HG03565 (cell line): ENCODE results near the gene IFIT1B.
"Not testable (repeated sequence)": the region's sequence is repeated elsewhere in the genome, so short reads cannot be mapped to it uniquely, and the experiment has no call there.

Experiments used
- ATAC-seq: cut with Tn5 transposase; IDR thresholded peaks from one replicate; pipeline ENCODE4 v1.9.1; 2021; ENCODE audit warnings: mild to moderate bottlenecking, moderate library complexity; ENCODE audit not compliant: unreplicated experiment

IFIT1B gene

DNA sequence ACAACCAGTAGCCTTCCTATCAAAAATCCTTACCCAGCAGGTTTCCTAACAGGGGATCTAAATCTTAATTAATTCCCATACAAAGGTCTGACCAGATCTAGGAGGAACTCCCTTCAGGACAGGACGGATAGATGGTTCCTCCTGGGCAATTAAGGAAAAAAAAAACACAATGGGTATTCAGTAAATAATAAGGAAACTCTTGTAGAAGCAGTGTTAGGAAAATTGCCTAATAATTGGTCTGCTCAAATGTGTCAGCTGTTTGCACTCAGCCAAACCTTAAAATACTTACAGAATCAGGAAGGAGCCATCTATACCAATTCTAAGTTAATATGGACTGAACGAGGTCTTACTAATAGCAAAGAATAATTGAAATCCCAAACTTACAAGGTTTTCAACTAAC is 33.3 kb downstream of the IFIT1B start:
- ATAC-seq: not testable (repeated sequence)

DNA sequence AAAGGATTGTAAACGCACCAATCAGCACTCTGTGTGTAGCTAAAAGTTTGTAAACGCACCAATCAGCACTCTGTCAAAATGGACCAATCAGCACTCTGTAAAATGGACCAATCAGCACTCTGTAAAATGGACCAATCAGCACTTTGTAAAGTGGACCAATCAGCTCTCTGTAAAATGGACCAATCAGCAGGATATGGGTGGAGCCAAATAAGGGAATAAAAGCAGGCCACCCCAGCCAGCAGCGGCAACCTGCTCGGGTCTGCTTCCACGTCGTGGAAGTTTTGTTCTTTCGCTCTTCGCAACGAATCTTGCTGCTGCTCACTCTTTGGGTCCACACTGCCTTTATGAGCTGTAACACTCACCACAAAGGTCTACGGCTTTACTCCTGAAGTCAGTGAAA is 34.4 kb downstream of the IFIT1B start:
- not testable (repeated sequence) for ATAC-seq

DNA sequence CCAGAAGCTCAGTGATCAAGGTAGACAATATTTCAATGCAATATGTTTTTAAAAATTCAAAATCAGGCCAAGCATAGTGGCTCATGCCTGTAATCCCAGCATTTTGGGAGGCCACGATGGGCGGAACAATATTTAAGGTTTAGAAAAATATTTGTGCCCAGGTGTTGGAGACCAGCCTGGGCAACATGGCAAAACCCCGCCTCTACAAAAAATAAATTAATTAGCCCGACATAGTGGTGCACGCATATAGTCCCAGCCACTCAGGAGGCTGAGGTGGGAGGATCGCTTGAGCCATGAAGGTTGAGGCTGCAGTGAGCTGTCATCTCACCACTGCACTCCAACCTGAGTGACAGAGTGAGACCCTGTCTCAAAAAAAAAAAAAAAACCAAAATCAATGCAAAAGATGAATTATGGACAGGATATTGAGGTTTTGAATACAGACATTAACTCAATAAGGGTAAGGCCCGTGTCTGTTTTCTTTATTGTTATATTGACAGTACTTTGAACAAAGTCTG is 35.6 kb downstream of the IFIT1B start:
- ATAC-seq: no peak

DNA sequence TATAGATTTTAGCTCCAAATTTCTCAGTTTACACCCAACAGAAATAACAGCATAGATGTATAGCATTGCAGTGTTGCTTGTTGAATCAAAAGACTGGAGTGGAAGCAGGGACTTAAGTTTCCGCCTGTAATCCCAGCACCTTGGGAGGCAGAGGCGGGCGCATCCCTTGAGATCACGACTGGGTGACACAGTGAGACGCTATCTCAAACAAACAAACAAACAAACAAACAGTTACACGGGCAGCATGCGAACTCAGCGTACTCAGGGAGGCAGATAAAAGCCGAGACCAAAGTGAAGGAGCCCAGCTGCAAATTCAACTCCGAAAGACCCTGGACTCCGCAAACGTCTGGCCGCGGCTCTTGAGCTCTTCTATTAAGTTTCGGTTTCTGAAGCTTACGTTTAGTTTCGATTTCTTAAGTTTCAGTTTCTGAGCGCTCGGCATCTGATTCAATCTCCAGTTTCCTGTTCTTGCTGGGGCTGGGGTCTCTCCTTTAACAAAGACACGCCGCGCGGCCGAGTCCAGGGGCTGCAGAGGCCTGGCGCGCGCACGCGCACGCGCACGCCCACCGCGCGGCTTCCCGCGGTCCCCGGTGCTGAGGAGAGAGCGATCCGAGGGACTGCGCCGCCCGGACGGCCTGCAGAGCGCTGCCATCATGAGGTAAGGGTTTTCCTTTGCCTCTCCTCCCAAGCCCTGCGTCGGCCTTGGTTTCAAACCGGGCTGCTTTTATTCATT is 36.5 kb downstream of the IFIT1B start, which contains the start of gene IFIT5:
Gene IFIT5 (plus strand): TSS at position 423 of the 733 bp plus-strand sequence. CDS start 231 bp downstream, at position 654.
- peak; percentile 69 for ATAC-seq

DNA sequence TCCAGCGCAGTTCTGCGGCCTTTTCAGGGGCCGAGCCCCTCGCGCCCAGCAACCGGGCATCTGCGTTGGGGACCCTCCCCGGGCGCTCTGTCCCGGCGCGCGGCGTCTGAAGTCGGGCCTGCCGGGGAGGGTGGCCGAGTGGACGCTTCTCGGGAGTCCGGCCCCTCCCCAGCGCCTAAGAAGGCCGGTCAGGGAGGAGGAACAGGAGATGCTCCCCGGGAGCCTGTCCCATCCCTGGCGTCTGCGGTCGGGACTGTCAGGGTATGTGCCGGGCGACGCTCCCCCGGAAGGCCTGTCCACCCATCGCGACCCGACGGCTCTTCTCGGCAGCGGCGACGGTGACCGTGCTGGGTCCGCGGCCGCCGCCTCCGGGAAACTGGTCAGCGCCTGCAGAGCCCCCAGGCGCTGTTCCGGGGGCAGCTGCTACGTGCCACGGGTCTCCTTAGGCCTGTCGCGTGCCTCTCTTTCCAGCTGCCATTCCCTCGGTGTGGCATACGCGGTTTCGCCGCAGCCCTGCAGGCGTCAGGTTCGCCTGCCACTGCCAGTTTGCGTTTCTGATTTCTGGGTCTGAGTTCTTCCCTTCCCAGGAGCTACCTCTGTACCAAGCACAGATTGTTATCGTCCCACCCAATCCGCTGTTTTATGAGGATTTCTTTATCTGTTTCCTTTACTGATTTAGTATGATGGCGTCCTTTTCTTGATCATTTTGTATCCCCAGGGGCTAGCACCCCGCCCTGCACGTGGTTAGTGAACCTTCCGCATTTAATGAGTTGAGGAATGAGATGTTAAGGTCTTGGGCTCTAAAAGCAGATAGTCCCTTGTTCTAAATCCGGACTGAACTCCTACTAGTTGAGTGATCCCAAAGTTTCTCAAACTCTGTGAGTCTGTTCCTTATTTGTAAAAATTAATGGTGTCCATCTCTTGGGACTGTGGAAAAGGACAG is 37.3 kb downstream of the IFIT1B start:
- peak; percentile 23 for ATAC-seq

DNA sequence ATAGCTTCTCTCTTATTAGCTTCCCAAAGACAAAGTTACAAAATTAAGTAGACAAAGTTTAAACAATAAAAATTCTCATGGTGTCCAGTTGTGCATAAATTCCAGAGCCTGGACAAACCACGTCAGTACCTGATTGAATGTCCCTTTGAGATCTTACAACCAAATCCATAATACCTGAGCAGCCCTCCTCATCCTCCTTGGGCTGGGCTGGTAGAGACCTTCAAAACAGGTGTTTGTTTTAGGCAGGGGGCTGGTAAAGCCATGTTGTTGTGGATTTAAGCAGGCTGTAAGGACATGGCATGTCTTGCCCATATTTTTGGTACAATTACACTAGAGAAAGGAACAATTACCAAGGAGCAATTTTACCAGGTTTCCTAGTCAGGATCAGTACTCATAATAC is 38.6 kb downstream of the IFIT1B start:
- ATAC-seq: no peak

DNA sequence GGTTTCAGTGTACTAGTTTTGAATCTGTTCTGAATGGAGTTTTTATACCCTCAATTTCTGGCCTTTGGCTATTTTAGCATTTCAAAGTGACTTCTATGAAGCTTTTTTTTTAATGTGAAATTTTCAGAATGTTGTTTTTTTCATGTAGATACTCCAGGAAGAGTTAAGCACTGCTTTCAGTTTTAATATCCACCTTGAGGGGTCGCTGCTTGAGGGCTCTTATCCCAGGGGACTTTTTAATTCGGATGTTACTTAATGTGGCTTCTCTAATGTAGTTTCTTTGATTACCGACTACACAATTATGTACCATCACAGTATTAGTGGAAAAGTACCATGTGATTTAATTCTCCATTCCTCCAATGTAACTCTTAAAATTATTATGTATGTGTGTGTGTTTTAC is 41.7 kb downstream of the IFIT1B start:
- ATAC-seq: no peak

DNA sequence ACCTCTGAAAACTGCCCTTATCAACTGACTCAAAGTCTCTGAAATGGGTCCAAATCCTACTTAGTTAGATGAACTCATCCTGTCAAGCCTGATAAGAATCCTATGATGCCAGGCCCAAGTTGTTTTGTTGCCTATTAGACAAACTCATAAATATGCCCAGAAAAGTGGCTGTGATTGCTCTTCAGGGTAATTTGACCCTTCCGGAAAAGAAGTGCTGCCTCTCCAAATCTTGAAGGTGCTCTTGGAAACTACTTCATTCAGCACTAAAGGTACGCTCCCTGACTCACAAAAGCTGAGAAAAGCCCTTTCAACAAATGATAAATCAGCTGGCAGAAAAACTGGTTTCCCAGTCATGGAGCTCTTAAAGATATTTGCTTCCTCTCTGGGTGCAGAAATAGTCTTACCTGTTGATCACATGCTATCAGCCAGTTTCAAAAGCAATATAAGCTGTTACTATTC is 43.2 kb downstream of the IFIT1B start:
- no peak for ATAC-seq

DNA sequence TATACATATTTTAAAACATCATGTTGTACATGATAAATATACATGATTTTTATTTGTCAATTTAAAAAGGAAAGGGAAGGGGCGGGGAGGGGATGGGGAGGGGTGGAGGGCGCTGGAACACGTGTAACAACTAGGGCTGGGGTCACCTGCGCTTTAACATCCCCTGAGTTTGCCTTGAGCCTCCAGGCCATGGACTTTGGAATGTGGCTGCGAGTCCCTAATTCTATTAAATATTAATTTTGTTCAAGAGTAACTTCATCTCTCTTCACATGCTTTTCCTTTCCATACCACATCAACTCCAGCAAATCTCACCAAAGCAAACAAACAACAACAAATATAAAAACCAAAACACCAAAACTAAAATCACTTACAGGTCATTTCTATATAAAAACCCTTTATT is 47.1 kb downstream of the IFIT1B start:
- ATAC-seq: no peak

DNA sequence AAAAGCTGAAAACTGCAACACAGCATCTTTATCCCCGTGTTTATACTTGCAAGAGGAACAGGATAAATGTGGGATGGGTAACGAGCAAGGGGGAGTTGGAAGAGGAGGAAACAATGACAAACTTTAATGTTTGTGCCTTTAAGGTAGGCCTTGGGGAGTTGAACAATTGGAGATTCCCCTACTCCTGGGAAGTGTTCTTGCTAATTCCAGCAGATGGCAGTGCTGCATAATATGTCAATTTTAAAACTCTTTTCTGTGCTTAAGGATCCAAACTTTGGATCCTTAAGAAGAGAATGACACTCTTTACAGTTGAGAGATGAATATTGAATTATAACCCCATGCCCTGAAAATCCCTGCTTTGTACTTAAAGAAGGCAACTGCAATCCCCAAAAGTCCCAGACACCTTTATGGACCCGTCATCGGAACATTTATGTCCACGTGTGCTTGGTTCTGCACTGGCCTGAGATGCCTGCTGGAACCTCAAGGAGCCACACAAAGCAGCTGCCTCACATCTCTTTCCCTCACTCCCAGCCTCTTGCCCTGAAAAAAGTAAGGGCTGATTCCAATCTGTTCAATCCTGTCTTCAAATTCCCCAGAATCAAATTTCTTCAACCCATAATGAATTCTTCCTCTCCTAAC is 48.5 kb downstream of the IFIT1B start:
- no peak for ATAC-seq

DNA sequence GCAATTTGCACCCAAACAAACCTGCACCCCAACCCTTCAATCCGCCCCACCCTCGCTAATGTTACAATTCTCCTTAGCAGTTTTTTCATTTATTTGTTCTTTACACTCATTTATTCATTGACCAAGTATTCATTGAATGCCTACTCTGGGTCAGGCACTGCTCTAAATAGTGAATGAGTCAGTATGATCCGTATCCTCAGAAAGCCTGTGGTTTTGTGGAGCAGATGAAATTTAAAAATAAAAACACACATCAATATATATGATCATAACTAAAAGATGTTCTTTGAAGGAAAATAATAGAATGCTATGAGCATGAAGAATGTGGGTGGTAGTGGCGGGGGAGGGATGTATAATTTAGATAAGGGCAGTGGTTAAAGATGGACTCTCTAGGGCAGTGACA is 49.8 kb downstream of the IFIT1B start:
- no peak for ATAC-seq

DNA sequence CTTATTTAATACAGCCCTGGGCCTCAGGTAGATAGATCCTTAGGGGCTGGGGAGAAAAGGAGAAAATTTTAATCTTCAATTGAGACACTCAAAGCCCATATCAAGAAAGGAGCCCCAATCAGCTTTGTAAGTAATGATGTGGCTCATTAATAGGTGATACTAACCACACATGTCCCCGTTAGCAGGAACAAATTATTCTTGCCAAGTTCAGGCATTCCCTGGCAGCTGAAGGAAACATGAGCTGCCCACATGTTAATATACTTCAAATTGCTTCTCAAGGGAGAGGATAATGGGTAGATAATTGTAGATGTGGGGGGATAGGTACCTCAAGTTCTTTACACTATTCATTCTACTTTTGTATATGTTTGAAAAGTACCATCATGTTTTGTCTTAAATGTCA is 51.0 kb downstream of the IFIT1B start:
- no peak for ATAC-seq

DNA sequence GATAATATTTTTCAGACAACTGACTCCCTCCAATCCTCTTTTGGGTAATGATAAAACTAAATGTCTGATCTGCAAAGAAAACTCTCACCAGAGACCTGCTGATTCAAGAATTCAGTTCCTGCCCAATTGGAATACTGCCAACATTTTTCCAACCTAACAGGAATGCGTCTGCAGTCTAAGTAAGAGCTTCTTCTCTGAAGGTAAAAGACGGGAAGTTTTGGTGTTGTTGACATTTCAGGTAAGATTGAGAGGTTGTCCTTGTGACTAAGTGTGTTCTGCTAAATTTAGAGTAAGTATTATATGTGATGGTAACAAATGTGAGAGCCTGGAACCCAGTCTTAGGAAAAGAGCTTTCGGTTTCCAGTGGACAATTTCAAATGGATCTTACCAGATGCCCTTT is 54.1 kb downstream of the IFIT1B start:
- ATAC-seq: no peak
